GM12875 (cell line): ENCODE data around the gene TRPV4.

Source experiments
- H3K4me3 ChIP-seq: one replicate; pipeline ENCODE4 v1.5.1; 2011; ENCODE audit warnings: low read depth, low read length, control low read depth
- CTCF ChIP-seq: IDR thresholded peaks from 2 replicates; pipeline ENCODE4 v1.5.1; 2011; ENCODE audit warnings: low read depth, mild to moderate bottlenecking, control low read depth, inconsistent platforms, low read length, moderate library complexity, borderline replicate concordance; ENCODE audit not compliant: insufficient read depth

The TRPV4 gene

GRCh38 chr12:109842021-109842420, 8.8 kb upstream of the TRPV4 start:
- TF ChIP-seq CTCF, result no peak
- no peak overlapping the region for H3K4me3 ChIP-seq

- TF ChIP-seq CTCF, result 0 out of 2 replicates have a peak, but pooled peaks have one; percentile 9
- no peak overlapping the region for H3K4me3 ChIP-seq
These were observed 8.2 kb upstream of the TRPV4 start for GRCh38 chr12:109841356-109841755.

GRCh38 chr12:109840305-109841074, 7.3 kb upstream of the TRPV4 start:
- TF ChIP-seq CTCF, result no peak

GRCh38 chr12:109839444-109839843, 6.2 kb upstream of the TRPV4 start:
- H3K4me3 ChIP-seq, result no peak overlapping the region
- no peak for TF ChIP-seq CTCF

More at GRCh38 chr12:109840305-109841074, 7.3 kb upstream of the TRPV4 start:
- no peak overlapping the region for H3K4me3 ChIP-seq

- H3K4me3 ChIP-seq, result no peak overlapping the region
- TF ChIP-seq CTCF, result no peak
These were observed 3.7 kb upstream of the TRPV4 start for GRCh38 chr12:109836916-109837315.

- H3K4me3 ChIP-seq, result no peak overlapping the region
- no peak for TF ChIP-seq CTCF
These were observed 2.6 kb upstream of the TRPV4 start for GRCh38 chr12:109835827-109836226.
